CD4-positive, alpha-beta T cell treated with Interleukin-15 for 1 hour (primary cell): Measurements from ENCODE around the gene KIAA1217.
"Not testable (repeated sequence)": the region's sequence is repeated elsewhere in the genome, so short reads cannot be mapped to it uniquely, and the experiment has no call there.

Experiments
- DNase-seq: peaks from one replicate; pipeline ENCODE4 v3.0.0-alpha.2; 2020

Gene KIAA1217

GRCh38 chr10:24343686-24344085, 134.7 kb downstream of the KIAA1217 start:
- DNase-seq, result no peak

GRCh38 chr10:24344279-24344678, 135.3 kb downstream of the KIAA1217 start:
- DNase-seq, result no peak

GRCh38 chr10:24344695-24345463, 135.9 kb downstream of the KIAA1217 start:
- DNase-seq, result no peak

- DNase-seq, result no peak
Observed at GRCh38 chr10:24346877-24347519, 138.1 kb downstream of the KIAA1217 start.

GRCh38 chr10:24349379-24350001, 140.6 kb downstream of the KIAA1217 start:
- DNase-seq, result no peak

GRCh38 chr10:24350070-24350921, 141.4 kb downstream of the KIAA1217 start:
- DNase-seq, result no peak

- DNase-seq, result not testable (repeated sequence)
Observed at GRCh38 chr10:24350922-24351225, 141.9 kb downstream of the KIAA1217 start.

GRCh38 chr10:24351961-24352360, 143.0 kb downstream of the KIAA1217 start:
- no peak for DNase-seq

GRCh38 chr10:24352399-24352798, 143.5 kb downstream of the KIAA1217 start:
- no peak for DNase-seq

- no peak for DNase-seq
Observed at GRCh38 chr10:24353319-24353718, 144.4 kb downstream of the KIAA1217 start.

- no peak for DNase-seq
Observed at GRCh38 chr10:24355056-24355688, 146.2 kb downstream of the KIAA1217 start.

- no peak for DNase-seq
Observed at GRCh38 chr10:24357344-24358004, 148.5 kb downstream of the KIAA1217 start.

GRCh38 chr10:24358022-24358421, 149.1 kb downstream of the KIAA1217 start:
- no peak for DNase-seq

GRCh38 chr10:24360282-24361127, 151.6 kb downstream of the KIAA1217 start:
- DNase-seq, result no peak

GRCh38 chr10:24363070-24363469, 154.1 kb downstream of the KIAA1217 start:
- DNase-seq, result no peak

GRCh38 chr10:24367688-24368087, 158.8 kb downstream of the KIAA1217 start:
- no peak for DNase-seq

GRCh38 chr10:24370877-24371276, 161.9 kb downstream of the KIAA1217 start:
- DNase-seq, result no peak

GRCh38 chr10:24371396-24371795, 162.5 kb downstream of the KIAA1217 start:
- no peak for DNase-seq

- no peak for DNase-seq
Observed at GRCh38 chr10:24374134-24374915, 165.4 kb downstream of the KIAA1217 start.

GRCh38 chr10:24375510-24375909, 166.6 kb downstream of the KIAA1217 start:
- DNase-seq, result no peak
